Stimulated activated CD4-positive, alpha-beta T cell treated with anti-CD3 and anti-CD28 coated beads, Interleukin-2, amount 100 ng/mL, for 24 hours (primary cell): Measurements from ENCODE around the gene TECTA.

ENCODE experiments used
- DNase-seq, 2 donors: peaks; one replicate each; pipeline ENCODE4 v3.0.0-alpha.2; 2020

Gene TECTA, protein sequence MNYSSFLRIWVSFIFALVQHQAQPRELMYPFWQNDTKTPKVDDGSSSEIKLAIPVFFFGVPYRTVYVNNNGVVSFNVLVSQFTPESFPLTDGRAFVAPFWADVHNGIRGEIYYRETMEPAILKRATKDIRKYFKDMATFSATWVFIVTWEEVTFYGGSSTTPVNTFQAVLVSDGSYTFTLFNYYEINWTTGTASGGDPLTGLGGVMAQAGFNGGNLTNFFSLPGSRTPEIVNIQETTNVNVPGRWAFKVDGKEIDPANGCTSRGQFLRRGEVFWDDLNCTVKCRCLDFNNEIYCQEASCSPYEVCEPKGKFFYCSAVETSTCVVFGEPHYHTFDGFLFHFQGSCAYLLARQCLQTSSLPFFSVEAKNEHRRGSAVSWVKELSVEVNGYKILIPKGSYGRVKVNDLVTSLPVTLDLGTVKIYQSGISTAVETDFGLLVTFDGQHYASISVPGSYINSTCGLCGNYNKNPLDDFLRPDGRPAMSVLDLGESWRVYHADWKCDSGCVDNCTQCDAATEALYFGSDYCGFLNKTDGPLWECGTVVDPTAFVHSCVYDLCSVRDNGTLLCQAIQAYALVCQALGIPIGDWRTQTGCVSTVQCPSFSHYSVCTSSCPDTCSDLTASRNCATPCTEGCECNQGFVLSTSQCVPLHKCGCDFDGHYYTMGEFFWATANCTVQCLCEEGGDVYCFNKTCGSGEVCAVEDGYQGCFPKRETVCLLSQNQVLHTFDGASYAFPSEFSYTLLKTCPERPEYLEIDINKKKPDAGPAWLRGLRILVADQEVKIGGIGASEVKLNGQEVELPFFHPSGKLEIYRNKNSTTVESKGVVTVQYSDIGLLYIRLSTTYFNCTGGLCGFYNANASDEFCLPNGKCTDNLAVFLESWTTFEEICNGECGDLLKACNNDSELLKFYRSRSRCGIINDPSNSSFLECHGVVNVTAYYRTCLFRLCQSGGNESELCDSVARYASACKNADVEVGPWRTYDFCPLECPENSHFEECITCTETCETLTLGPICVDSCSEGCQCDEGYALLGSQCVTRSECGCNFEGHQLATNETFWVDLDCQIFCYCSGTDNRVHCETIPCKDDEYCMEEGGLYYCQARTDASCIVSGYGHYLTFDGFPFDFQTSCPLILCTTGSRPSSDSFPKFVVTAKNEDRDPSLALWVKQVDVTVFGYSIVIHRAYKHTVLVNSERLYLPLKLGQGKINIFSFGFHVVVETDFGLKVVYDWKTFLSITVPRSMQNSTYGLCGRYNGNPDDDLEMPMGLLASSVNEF (N-terminal part only)

DNA sequence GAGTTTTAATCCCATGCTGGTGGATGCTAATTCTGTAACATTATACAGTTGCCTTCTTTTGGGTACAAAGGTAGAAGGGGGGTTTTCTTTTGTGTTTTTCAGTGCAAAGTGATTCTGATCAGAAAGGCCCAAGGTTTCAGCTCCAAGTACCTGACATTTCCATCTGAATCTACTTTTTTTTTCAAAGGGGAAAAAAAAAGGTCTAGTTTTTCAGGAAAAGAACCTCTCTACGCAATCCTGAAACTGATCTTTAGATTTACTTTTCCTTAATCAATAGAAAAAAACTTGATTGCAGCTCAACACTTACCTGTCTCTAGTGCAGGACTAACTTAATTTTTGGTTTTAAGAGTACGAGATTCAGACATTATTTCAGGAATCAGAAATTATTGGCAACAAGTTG, at the start of gene TECTA:
Gene TECTA, plus strand, starts transcription at position 301 of the 400 bp plus-strand sequence. CDS start 1,423 bp downstream, outside the sequence.
- DNase-seq = no peak

DNA sequence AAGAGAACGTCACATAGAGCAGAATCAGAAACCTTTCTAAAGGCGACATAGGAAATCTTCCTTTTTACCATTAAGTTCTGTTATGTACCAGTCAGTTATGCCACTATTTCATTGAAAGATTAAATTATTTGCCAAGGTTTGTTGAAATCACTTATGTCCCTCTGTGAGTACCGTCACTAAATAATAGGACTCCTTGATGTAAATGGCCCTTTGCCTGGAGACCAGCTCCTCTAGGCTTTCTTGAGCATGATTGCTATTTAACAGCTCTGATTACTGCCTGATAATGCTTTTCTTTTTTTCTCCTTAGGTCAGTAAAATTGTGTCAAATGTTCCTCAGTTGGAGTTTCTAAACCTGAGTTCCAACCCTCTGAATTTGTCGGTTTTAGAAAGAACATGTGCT, 47.8 kb upstream of the TECTA start:
- DNase-seq = no peak

DNA sequence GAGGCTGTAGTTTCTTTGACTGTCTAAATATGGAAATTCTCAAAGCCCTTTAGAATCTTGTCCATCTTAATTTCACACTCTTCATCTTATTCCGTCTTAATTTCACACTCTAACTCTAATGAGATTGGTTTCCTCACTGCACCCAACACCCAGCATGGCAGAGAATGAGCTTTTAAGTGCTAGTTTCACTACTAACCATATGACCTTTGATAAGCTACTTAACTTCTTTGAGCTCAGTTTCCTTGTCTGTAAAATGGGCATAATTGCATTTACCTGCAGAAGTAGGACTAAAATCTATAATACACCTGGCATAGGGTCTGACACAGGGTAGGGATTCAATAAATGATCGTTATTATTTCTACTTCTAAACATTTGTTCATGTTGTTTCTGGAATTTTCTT, 46.8 kb upstream of the TECTA start:
- DNase-seq = no peak

DNA sequence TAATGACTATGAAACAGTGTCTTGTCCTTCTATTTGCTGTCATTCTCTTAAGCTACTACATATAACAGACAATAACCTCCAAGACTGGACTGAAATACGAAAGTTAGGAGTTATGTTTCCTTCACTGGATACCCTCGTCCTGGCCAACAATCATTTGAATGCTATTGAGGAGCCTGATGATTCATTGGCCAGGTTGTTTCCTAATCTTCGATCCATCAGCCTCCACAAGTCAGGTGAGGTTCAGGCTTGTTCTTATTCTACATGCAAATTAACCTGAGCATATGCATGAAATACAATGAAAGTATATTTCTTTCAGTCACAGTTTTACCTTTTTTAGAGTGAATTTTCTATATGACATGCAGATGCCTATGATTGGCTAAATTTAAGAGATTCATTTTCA, 46.0 kb upstream of the TECTA start:
- DNase-seq = no peak

DNA sequence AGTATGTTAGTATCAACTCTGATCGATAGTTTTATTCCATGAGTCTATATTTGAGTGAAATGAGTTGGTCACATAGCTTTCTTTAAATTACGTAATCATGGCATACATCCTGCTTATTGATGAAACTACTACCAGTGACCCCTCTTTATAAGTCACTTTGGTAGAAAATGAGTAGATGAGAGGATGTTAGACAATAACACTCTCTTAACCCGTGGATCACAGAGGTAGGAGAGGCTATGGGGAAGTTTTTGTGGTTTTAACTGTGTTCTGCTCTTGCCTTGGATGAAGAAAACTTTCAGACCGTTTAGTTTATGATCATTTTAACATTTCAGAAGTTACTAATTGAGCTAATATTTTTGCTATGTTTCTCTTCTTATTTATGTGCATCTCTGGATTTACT, 43.1 kb upstream of the TECTA start:
- DNase-seq = no peak

DNA sequence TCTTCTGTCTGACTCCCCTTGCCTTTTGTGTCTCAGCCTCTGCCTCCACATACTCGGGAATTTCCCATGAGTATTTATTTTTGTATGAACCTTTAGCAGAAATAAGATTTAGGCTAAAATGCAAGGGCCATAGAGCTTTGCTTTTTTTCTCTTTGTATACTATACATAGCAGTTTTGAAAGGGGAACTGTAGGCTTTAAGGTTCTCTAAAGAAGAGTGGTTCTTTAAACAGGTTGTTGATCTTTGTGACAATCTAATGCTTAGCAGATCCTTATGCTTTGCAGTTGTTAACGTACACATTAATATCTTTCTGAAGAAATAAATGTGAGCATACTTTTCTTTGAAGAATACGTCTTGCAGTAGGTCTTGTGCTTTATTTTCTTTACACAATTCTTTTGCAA, 42.1 kb upstream of the TECTA start:
- DNase-seq = no peak

DNA sequence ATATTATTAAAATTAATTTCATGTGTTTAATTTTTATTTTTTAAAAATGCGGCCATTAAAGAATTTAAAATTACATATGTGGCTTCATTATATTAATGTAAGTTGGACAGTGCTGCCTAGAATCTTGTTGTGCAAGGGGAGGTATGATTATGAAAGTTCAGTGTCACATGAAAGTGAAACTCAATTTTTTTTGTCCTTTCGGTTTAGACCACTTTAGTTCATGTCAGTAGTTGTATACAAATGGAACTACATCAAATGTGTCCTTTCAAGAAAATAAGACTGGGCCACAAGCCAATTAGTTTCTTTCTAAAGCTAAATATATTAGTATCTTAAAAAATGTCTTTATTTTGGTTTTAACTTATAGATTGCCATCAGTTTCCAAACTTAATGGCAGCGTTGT, 41.4 kb upstream of the TECTA start:
- no peak for DNase-seq

DNA sequence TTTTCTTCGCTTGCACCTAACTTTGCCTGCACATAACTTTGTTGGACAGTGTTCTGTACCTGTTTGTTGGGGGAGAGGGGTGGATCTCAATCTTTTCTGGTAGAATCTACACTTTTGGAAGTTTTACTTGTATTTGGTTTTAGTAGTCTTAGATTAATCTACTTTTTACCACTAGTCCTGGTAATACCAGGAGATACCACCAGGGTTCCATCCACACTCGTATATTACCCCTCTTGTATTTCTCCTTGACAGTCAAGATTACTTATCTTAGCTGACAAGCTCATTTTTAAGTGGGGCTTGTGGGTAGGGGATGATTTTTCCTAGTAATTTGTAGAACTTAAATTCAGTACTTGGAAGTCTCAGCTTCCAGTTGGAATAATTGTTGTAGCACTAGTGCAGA, 37.3 kb upstream of the TECTA start:
- DNase-seq = no peak

DNA sequence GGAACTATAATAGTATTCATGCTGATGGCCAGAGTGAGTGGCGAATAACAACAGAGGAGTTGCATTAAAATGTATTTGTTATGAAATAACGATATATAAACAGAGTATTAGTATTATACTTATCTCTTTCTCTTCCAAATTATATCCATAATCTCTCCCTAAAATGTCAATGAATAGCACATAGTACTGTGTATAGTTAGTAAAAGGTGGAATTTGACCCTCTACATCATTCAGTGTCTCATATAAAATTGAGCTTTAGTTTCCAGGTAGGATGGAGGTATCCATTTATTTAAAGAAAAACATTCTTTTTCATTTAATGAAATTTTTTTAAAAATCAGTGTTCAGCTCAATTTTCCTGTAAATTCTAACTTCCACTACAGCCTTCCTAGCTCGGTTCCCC, 34.4 kb upstream of the TECTA start:
- no peak for DNase-seq

DNA sequence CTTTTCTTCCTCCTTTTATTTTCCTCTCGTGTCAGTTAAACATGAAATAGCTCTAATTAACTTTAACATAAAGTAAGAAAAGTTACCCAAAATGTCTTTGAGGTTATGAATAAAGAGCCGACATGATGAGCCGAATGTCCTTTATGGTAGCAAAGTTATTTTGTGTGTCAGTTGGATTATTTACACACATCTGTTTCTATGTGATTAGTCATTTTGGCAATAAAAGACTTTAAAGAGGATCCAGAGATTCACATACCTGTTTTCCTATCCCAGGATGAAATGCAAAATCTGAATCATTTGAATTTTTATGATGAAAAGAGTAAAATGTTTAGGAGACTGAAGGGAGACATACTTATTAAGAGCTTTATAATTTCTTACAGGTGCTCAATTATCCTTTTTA, 34.0 kb upstream of the TECTA start:
- no peak for DNase-seq

DNA sequence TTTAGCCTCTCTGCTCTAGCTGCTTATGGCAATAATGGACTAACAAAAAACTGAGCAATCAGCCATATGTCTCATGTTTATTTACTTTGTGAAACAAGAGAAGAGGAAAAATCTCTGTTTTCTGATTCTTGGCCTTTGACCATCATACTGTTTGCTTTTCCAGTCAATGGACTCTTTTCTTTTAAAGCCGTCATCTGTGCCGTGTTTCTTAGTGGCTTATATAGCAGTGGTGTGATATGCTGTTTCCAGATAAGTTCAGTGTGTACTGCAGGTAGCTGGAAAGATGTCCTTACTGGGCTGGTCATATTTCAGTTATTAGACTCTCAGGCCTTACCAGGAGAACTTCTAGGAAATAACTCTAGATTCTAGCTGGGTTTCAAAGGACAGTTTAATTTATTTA, 33.6 kb upstream of the TECTA start:
- DNase-seq = no peak

DNA sequence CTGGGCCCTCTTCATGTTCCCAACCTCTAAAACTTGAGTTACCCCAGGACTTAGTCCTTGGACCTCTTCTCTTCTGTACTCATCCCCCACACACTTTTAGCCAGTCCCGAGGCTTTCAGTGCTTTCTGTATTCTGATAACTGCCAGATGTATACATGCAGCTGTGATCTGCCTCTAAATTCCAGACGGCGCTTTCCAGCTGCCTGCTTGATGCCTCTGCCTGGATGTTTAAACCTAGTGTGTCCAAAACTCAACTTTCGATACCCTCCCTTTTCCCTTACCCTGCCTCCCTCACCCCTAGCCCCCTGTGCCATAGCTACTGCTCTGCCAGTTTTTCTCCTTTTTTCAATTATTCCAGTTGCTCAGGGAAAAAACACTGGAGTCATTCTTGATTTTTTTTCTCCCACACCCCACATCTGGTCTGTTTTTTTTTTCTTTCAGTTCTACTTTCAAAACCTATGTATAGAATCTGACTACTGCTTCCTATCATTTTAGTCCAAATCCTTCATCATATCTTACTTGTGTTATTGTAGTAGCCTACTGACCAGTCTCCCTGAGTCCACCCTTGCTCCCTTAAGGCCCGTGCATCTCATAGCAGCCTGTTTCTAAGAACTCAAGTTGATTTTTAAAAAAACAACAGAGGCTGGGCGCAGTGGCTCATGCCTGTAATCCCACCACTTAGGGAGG, 32.9 kb upstream of the TECTA start:
- DNase-seq = no peak

DNA sequence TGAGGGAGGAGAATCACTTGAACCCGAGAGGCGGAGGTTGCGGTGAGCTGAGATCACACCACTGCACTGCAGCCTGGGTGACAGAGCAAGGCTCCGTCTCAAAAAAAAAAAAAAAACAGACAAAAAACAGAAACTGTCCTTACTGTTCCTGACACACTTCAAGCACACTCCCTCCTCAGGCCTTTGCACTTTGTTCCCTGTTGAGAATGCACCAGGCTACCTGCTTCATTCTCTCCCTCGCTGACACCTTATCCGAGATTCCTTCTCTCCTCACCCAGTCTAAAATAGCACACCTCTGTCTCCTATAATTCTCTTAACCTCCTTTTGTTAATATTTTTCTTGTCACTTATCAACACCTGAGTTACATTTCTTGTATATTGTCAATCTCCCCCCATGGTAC, 32.3 kb upstream of the TECTA start:
- DNase-seq = no peak

DNA sequence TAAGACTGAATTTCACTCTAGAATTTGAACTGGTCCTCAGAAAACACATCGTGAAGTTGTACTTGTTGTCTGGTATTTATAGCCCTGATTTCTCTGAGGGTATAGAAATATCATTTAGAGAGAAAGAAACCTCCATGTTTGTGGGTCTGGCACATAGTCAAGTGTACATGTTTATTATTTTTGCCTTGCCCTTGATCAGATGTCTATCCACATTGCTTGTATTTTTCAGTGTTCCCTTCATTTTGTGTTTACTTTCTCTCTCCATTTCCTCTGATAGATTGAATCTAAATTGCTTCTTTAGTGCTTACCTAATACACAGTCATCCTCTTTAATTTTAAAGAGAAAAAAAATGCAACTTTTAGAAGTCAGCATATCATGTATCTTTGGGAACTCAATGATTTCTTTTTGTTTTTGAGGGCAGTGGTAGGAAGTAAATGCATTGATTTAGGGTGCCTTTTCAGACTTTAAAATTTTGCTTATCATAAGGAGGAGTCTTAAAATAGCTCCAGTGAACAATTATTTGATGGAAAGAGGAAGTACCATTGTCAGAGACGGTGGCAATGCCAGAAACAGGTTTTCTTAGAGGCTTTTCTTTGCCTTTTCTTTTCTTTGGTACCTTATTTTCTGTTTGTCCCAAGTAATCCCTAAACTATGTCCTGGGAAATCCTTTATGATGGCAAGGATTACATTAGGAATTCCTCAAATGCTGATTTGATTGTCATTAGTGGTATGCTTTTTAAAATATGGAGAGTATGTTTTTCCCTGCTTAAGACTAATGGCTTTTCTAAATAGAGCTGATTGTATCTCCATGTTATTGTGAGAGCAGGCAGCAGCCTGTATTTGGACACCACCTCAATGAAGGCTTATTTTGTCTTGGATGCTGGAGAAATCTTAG, 29.8 kb upstream of the TECTA start:
- DNase-seq = no peak

DNA sequence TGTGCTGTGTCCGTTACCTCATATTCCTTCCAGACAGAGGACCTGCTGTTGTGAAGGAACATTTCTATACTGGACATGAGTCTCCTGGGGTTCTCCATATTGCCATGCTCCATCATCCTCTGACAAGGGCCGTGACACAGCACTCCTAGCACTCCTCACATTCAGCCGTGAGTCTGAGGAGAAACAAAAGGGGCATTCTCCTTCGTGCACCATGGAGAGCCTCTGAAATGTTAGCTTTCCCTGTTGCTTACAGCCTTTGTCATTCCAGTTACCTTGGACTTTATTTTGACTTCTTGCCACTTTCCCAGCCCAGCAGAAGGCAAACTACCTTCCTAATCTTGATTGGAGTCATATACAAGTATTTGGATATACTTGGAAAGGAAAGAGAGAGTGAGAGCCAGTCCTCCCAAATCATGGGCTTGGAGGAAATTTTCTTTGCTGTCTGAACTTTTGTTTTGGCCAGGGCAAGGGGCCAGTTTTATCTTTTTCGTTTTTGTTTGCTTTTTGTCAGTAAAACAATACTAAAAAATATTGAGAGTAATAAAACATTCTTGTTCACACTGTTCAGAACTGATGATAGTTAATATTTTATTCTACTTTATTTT, 29.1 kb upstream of the TECTA start:
- DNase-seq = no peak

DNA sequence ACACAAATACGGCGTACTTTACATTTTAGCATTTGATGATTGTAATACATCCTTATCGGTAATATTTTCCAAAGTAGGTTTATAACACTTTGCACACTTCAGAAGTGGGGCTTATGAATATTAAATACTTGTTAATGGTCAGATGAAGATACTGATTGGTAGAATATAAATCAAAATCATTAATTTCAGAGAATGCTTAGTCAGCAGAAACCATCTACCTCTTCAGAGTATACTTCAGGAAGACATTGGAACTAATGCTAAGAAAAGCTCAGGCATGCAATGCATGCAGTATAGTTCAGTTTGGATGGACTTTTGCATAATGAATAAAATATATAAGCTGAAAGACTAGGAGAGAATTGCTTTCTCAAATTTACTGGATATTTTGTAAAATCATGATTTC, 19.7 kb upstream of the TECTA start:
- no peak for DNase-seq

DNA sequence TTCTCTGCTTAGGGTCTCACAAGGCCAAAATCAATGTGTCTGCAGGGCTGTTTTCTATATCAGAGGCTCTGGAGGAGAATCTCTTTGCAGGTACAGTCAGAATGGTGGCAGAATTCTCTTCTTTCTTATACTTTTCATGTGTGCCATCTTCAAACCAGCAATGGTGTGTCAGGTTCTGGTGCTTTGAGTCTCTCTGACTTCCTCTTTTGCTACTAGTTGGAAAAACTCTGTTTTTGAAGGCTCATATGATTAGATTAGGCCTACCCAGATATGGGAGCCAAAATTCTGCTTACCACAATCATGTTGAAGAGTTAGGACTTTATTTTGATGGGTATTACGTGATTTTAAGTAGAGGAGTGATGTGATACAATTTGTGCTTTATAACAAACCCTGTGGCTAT, 18.8 kb upstream of the TECTA start:
- no peak for DNase-seq

DNA sequence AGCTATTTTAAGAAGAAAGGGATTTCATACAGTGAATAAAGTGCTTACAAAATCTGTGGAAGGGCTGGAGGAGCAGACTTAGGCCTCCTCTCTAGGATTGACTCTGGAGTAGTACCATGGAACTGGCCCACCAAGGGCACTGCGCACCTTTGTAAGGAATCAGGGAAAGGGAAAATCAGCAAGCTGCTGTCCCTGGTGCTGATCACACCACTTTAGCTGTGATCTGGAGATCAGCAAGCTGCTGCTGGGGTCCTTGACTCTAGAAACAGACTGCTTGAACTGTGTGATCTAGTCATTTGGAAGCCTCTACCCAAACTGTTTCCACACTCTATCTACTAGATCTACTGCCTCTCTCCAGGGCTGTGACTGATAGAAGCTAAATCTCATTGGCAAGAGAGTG, 18.4 kb upstream of the TECTA start:
- no peak for DNase-seq

DNA sequence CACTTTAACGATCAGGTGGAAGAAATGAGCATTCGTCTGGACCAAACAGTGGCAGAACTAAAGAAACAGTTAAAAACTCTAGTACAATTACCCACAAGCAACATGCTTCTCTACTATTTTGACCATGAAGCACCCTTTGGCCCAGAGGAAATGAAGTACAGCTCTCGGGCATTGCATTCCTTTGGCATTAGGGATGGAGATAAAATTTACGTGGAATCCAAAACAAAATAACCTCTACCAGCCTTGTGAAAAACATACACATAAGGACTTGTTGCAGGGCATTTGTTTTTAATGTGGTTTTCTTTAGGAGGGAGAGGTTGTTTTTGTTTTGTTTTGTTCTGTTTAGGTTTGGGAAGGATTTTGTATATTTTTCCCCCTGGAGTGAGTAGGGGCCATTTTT, 14.2 kb upstream of the TECTA start:
- DNase-seq = no peak

DNA sequence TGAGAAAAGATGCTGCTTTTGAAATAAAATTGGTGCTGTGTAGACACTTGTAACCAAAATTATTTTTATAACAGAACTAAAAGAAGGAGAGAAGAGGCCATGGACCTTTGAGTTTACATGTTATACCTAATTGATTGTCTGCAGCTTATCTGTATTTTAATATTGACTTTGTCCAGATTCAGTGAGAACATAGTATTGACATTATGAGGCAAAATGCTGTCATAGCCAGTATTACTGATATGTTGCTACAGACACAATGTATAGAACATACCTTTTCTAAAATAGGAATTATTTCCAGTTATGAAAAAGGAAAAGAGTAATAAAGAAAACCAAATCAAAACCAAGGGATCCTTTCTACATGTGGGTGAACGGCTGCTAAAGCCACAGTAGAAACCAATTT, 11.5 kb upstream of the TECTA start:
- no peak for DNase-seq

DNA sequence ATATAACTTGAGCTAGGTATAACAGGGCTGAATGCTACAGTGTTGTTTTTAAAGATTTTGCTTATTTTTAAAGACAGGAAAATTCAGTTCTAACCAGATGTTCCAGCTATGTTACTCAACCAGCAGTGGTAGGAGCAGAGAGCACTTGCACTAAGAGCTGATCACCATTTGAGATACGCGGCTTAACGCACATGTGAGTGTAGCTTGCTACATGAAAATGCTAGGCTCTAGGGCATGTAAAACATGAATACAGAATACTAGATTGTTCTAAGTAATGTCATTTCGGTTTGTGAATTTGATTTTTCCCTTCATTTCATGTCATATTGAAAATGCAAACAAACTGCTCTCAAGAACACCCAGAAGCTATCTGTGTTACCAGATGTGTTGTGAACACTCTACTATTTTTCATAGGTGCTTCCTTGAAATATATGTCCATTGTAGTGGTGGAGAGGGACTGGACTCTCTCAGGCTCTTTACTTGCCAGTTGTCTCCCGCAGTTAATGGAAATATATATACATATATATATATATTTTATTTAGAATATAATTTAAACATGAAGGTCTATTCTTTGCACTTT, 10.8 kb upstream of the TECTA start:
- DNase-seq = no peak
